Choroid plexus epithelial cell (primary cell): ENCODE data around the gene THRA.

ENCODE experiments used
- DNase-seq: peaks from one replicate; pipeline ENCODE4 v3.0.0-alpha.2; 2010; ENCODE audit warnings: low read depth
- H3K4me3 ChIP-seq: 2 replicates; pipeline ENCODE4 v1.5.1; 2011; ENCODE audit warnings: low read depth, mild to moderate bottlenecking, control low read depth, low read length, moderate library complexity
- CTCF ChIP-seq: conservative IDR thresholded peaks from 2 replicates; pipeline ENCODE4 v1.5.1; 2011; ENCODE audit warnings: low read depth, mild to moderate bottlenecking, control low read depth, inconsistent platforms, low read length, moderate library complexity

THRA gene

GRCh38 chr17:40023590-40024292, 39.0 kb upstream of the THRA start:
- DNase-seq = no peak
- TF ChIP-seq CTCF = no peak
- no peak overlapping the region for H3K4me3 ChIP-seq

GRCh38 chr17:40024901-40025300, 37.9 kb upstream of the THRA start:
- peak; percentile 78 for DNase-seq

GRCh38 chr17:40025559-40025958, 37.2 kb upstream of the THRA start:
- DNase-seq = peak; percentile 15
- H3K4me3 ChIP-seq = no peak overlapping the region
- no peak for TF ChIP-seq CTCF

More at GRCh38 chr17:40024901-40025300, 37.9 kb upstream of the THRA start:
- no peak for TF ChIP-seq CTCF
- H3K4me3 ChIP-seq = no peak overlapping the region

- no peak for TF ChIP-seq CTCF
- DNase-seq = peak; percentile 66
- H3K4me3 ChIP-seq = no peak overlapping the region
Observed at GRCh38 chr17:40025991-40026815, 36.6 kb upstream of the THRA start.

- peak; percentile 88 for DNase-seq
- TF ChIP-seq CTCF = peak; percentile 88
- no peak overlapping the region for H3K4me3 ChIP-seq
Observed at GRCh38 chr17:40026816-40027613, 35.8 kb upstream of the THRA start.

- DNase-seq = no peak
- no peak for TF ChIP-seq CTCF
- no peak overlapping the region for H3K4me3 ChIP-seq
Observed at GRCh38 chr17:40027614-40028012, 35.2 kb upstream of the THRA start.
